ENCODE measurements around the gene MYOZ1. TPM values are rescaled to one million over a fixed set of nuclear protein-coding genes. Genes with fewer than 3 reads are reported as not detected.

Gene MYOZ1
- total and polyA plus RNA-seq, 2 of the 4 experiments (the other 2 are of a cell fraction), result 0.18 to 0.29 TPM

- H3K4me2 ChIP-seq (ENCODE audit: low read depth, low read length), result peak overlapping the region; percentile 7; the same call in 1 of the 2 replicates
- peak overlapping the region; percentile 52 to 92; a peak in 3 of 4 replicates for H4K8ac ChIP-seq (ENCODE audit: low read depth in 2 of 2, low read length in 2 of 2)
- ChIA-PET CTCF (no interaction called here), POLR2A (ENCODE audit: unreplicated experiment) (no interaction called here)
- intact Hi-C loops (cut with micrococcal nuclease) (no loop called here), dilution Hi-C loops (cut with HindIII; ENCODE audit: low sequenced_read_pairs, unreplicated experiment) (no loop called here), in situ Hi-C loops (cut with MboI; ENCODE audit: low sequenced_read_pairs) (no loop called here)
- H2BK5ac ChIP-seq (ENCODE audit: low read depth, low read length, poor library complexity, severe bottlenecking), result peak overlapping the region; percentile 99
- no peaks in the 10 kb centered on the region for H4K20me1 ChIP-seq (ENCODE audit: insufficient read depth, low read length)
- peaks cover 23% of the 10 kb centered on the region for H3K4me1 ChIP-seq (ENCODE audit: control insufficient read depth, insufficient read depth, low read length)
- H3K18ac ChIP-seq (ENCODE audit: low read depth, low read length), result peak overlapping the region; percentile 86; the same call in 1 of the 2 replicates
- ATAC-seq (ENCODE audit: low read depth) (peak; percentile 33), DNase-seq (peak; percentile 97)
- H3K9me3 ChIP-seq (ENCODE audit: control insufficient read depth, insufficient read depth, low read length), result no peaks in the 10 kb centered on the region
- no TSS peak for BruUV-seq (replicated peaks)
- H3K27ac ChIP-seq (ENCODE audit: insufficient read depth, low read length), result peak overlapping the region; percentile 69
- peak overlapping the region; percentile 60 for H2AFZ ChIP-seq (replicated peaks; ENCODE audit: low read length, poor library complexity)
- H4K5ac ChIP-seq (ENCODE audit: low read depth, low read length), result peak overlapping the region; percentile 79; the same call in 1 of the 2 replicates
- no peaks in the 10 kb centered on the region for H3K36me3 ChIP-seq (ENCODE audit: control insufficient read depth, insufficient read depth, low read length)
- peak overlapping the region; percentile 31; the same call in 1 of the 2 replicates for H2AK5ac ChIP-seq (ENCODE audit: low read depth, low read length)
- H3K9me1 ChIP-seq (ENCODE audit: insufficient read depth, low read length), result peaks cover 25% of the 10 kb centered on the region
- H3K4me3 ChIP-seq (ENCODE audit: insufficient read depth, low read depth, low read length), result no peak overlapping the region
- H3K27me3 ChIP-seq (ENCODE audit: control insufficient read depth, insufficient read depth, low read length), result no peaks in the 10 kb centered on the region
- H3K79me1 ChIP-seq (ENCODE audit: low read depth in 1 of 2, low read length in 2 of 2), result peaks cover 0 to 14% of the 10 kb centered on the region in 2 experiments; a peak in 2 of 4 replicates
- H2BK120ac ChIP-seq (ENCODE audit: low read depth, low read length), result peak overlapping the region; percentile 99
- TF ChIP-seq CTCF (conservative IDR thresholded peaks at IDR 0.05; ENCODE audit: low read depth, low read length) (no peak), FOS (IDR thresholded peaks at IDR 0.05; ENCODE audit: low read depth, low read length) (peak; percentile 66), USF2 (IDR thresholded peaks at IDR 0.05; ENCODE audit: low read depth, low read length) (peak; percentile 88), RFX5 (IDR thresholded peaks at IDR 0.05; ENCODE audit: low read depth, low read length) (no peak), CEBPB (IDR thresholded peaks at IDR 0.05; ENCODE audit: low read depth, low read length) (no peak), SMC3 (IDR thresholded peaks at IDR 0.05; ENCODE audit: low read depth, low read length) (no peak), RAD21 (IDR thresholded peaks at IDR 0.05; ENCODE audit: low read length) (0 out of 2 replicates have a peak, but pooled peaks have one; percentile 8), NFE2L2 (IDR thresholded peaks at IDR 0.05; ENCODE audit: low read depth, low read length) (no peak)
- TF ChIP-seq, protein P1, sequence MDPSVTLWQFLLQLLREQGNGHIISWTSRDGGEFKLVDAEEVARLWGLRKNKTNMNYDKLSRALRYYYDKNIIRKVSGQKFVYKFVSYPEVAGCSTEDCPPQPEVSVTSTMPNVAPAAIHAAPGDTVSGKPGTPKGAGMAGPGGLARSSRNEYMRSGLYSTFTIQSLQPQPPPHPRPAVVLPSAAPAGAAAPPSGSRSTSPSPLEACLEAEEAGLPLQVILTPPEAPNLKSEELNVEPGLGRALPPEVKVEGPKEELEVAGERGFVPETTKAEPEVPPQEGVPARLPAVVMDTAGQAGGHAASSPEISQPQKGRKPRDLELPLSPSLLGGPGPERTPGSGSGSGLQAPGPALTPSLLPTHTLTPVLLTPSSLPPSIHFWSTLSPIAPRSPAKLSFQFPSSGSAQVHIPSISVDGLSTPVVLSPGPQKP (IDR thresholded peaks at IDR 0.05; ENCODE audit: borderline replicate concordance, low read depth, low read length), result no peak
- peak overlapping the region; percentile 99 for H3K14ac ChIP-seq (replicated peaks; ENCODE audit: low read depth, low read length)
- H3K56ac ChIP-seq (ENCODE audit: extremely low read depth, insufficient read depth, low read length), result peak overlapping the region; percentile 51; the same call in 1 of the 2 replicates
- peak overlapping the region; percentile 99 for H4K91ac ChIP-seq (ENCODE audit: insufficient read depth, low read depth, low read length)
- peak overlapping the region; percentile 18; the same call in 1 of the 2 replicates for H3K9ac ChIP-seq (ENCODE audit: low read depth, low read length)
- peak overlapping the region; percentile 99 for H2AK9ac ChIP-seq (replicated peaks; ENCODE audit: low read depth, low read length, poor library complexity)
- peak overlapping the region; percentile 99 for H2BK15ac ChIP-seq (ENCODE audit: low read depth, low read length)
- peak overlapping the region; percentile 99 for H3K4ac ChIP-seq (ENCODE audit: low read depth, low read length)
- peak overlapping the region; percentile 99 for H3K23ac ChIP-seq (ENCODE audit: low read depth, low read length)
- WGBS, 2 experiments (ENCODE audit: extremely low coverage in 2 of 2, insufficient read length in 1 of 2), result 100% methylated on average over 1 of the region's 5 CpGs; no CpG with 5 or more reads in 1 of the 2 experiments
- peak overlapping the region; percentile 99 for H2BK20ac ChIP-seq (ENCODE audit: low read depth, low read length)
Observed at GRCh38 chr10:73650537-73651331, 9.5 kb upstream of the MYOZ1 start.

Measured in IMR-90 (cell line).